ENCODE results near the gene TFF1.

GRCh38 chr21:42413500-42413899, 47.2 kb upstream of the TFF1 start:
- TF ChIP-seq CTCF (IDR thresholded peaks at IDR 0.05; ENCODE audit: borderline replicate concordance, extremely low read depth, low read length, poor library complexity, severe bottlenecking): no peak
- TF ChIP-seq EZH2 (IDR thresholded peaks at IDR 0.05; ENCODE audit: borderline replicate concordance, low read depth, low read length, severe bottlenecking): no peak
